ENCODE measurements around the gene PTCD3.

The PTCD3 gene

GRCh38 chr2:86105252-86105968 lies 625 bp upstream of the PTCD3 start, which contains the start of gene POLR1A:
POLR1A (minus strand) TSS chr2:86105886; CDS start chr2:86105776, 110 bp downstream.
- peaks cover 41% of the 10 kb centered on the region for H3K36me3 Mint-ChIP-seq (ENCODE audit: low read depth)
- no peak for TF ChIP-seq CTCF (IDR thresholded peaks at IDR 0.05; ENCODE audit: unreplicated experiment in 3 of 3)
- no peaks in the 10 kb centered on the region for H3K27me3 Mint-ChIP-seq (ENCODE audit: low read depth)
- H3K27ac Mint-ChIP-seq: peak within 1 kb of the TSS; percentile 98 to 99 (median 98)
- H3K4me1 Mint-ChIP-seq: peaks cover 37% of the 10 kb centered on the region
- H3K9me3 Mint-ChIP-seq: no peaks in the 10 kb centered on the region
- peak within 1 kb of the TSS; percentile 88 to 96 (median 88) for H3K4me3 Mint-ChIP-seq

GRCh38 chr2:86107031-86107430 lies 996 bp downstream of the PTCD3 start:
- peak overlapping the region; percentile 98 to 99 (median 98) for H3K27ac Mint-ChIP-seq
- H3K4me1 Mint-ChIP-seq: peaks cover 37% of the 10 kb centered on the region
- peak overlapping the region; percentile 88 to 96 (median 88) for H3K4me3 Mint-ChIP-seq
- H3K36me3 Mint-ChIP-seq (ENCODE audit: low read depth): peaks cover 48% of the 10 kb centered on the region
- no peaks in the 10 kb centered on the region for H3K9me3 Mint-ChIP-seq
- H3K27me3 Mint-ChIP-seq (ENCODE audit: low read depth): no peaks in the 10 kb centered on the region
- TF ChIP-seq CTCF (IDR thresholded peaks at IDR 0.05; ENCODE audit: unreplicated experiment in 3 of 3): no peak

- Mint-ChIP-seq H3K4me1 (no peaks in the 10 kb centered on the region), H3K9me3 (no peaks in the 10 kb centered on the region), H3K27ac (no peak overlapping the region), H3K4me3 (no peak overlapping the region), H3K27me3 (ENCODE audit: low read depth) (no peaks in the 10 kb centered on the region), H3K36me3 (ENCODE audit: low read depth) (peaks cover 73% of the 10 kb centered on the region)
- no peak for TF ChIP-seq CTCF (IDR thresholded peaks at IDR 0.05; ENCODE audit: unreplicated experiment in 3 of 3)
These were observed 12.1 kb downstream of the PTCD3 start for GRCh38 chr2:86118130-86118529.

- no peak for TF ChIP-seq CTCF (IDR thresholded peaks at IDR 0.05; ENCODE audit: unreplicated experiment in 3 of 3)
These were observed 17.4 kb downstream of the PTCD3 start for GRCh38 chr2:86123328-86123925.

GRCh38 chr2:86124683-86125082 lies 18.6 kb downstream of the PTCD3 start:
- H3K36me3 Mint-ChIP-seq (ENCODE audit: low read depth): peaks cover 80% of the 10 kb centered on the region
- no peaks in the 10 kb centered on the region for H3K27me3 Mint-ChIP-seq (ENCODE audit: low read depth)
- TF ChIP-seq CTCF (IDR thresholded peaks at IDR 0.05; ENCODE audit: unreplicated experiment in 3 of 3): no peak
- no peaks in the 10 kb centered on the region for H3K9me3 Mint-ChIP-seq
- H3K4me1 Mint-ChIP-seq: no peaks in the 10 kb centered on the region
- H3K27ac Mint-ChIP-seq: no peak overlapping the region
- H3K4me3 Mint-ChIP-seq: no peak overlapping the region

More at GRCh38 chr2:86123328-86123925, 17.4 kb downstream of the PTCD3 start:
- Mint-ChIP-seq H3K36me3 (ENCODE audit: low read depth) (peaks cover 78% of the 10 kb centered on the region), H3K4me1 (no peaks in the 10 kb centered on the region), H3K27ac (no peak overlapping the region), H3K9me3 (no peaks in the 10 kb centered on the region), H3K4me3 (no peak overlapping the region), H3K27me3 (ENCODE audit: low read depth) (no peaks in the 10 kb centered on the region)

All from nephron (organoid).